Lower leg skin (tissue), 4 donors: Measurements from ENCODE around the gene SH3TC2. TPM values are rescaled to one million over a fixed set of nuclear protein-coding genes. Genes with fewer than 3 reads are reported as not detected.

Experiments used
- DNase-seq, 2 donors: peaks; one replicate each; pipeline ENCODE4 v3.0.0-alpha.2; 2019; ENCODE audit warnings: low spot score in 2 of 2
- H3K4me3 ChIP-seq: fragments of 200-600 bp; sonication (generic); 2 replicates; pipeline ENCODE4 v1.5.1; 2017; ENCODE audit warnings: mild to moderate bottlenecking, low read depth; ENCODE audit not compliant: poor library complexity, severe bottlenecking
- POLR2A ChIP-seq, 2 donors: fragments of 450-650 bp; IDR thresholded peaks; one replicate each; pipeline ENCODE4 v1.6.1; 2016 to 2017; ENCODE audit warnings: antibody characterized with exemption in 2 of 2, mild to moderate bottlenecking in 1 of 2, moderate library complexity in 1 of 2
- WGBS, 2 donors: methylation state at CpG; one replicate each; pipeline ENCODE4 v1.1.5; 2018; 5-methylcytosine and 5-hydroxymethylcytosine counted together
- intact Hi-C: fragments of 100-400 bp; cut with DNase I; formaldehyde crosslinking; loops from one replicate; pipeline ENCODE4 v1.15.0; 2023; ENCODE audit warnings: low total_unique reads
- total RNA-seq, 4 donors: library from RNA; depleted of rRNA; stranded (reverse); fragments of >200 nt; gene quantifications; one replicate each; pipeline ENCODE4 v1.1.0, GENCODE V29; 2016
- TF ChIP-seq, protein P1 (sequence below), 3 donors: fragments of 450-650 bp; IDR thresholded peaks; one replicate each; pipeline ENCODE4 v1.5.1; 2016; ENCODE audit warnings: antibody characterized with exemption in 3 of 3, mild to moderate bottlenecking in 3 of 3, moderate library complexity in 2 of 3

Gene SH3TC2
- total RNA-seq, 4 donors from 2014 or later, result 0.80 to 3.7 (median 2.0) TPM

DNA sequence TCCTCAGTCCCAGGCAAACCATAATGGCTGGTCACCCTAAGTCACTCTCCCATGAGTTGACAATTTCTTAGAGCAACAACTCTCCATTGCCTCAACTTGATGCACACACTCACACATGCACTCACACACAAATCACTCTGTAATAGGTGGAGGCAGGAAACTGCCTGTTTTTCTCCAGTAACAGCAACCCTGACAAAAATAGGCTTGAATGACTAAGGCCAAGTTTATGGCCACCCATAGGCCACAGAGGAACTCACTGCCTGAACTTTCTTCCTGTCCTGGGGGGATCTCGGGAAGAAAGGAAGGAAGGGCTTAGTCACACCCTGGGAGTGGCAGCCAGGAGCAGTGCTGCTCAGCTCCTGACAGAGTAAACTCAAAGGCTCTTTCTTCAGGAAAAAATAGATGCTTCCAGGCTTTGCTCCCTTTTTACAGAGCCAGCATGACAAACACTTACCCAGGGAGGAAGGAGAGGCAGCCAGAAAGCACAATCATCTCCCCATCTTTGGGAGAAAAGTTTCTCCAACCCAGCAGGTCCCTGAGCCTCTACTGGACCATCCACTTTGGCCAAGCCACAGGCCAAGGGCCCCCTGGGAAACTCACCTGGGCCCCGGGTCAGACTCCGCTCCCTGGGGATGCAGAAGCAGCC, 368 bp downstream of the SH3TC2 start:
- no peak overlapping the region for H3K4me3 ChIP-seq
- peak in 1 of 2 donors; percentile 38 for DNase-seq
- WGBS, 2 donors, result 20 to 27% methylated on average over 3 of the region's 3 CpGs
- intact Hi-C loops, result no loop called here
- no peak for TF ChIP-seq POLR2A (IDR thresholded peaks at IDR 0.05)
- TF ChIP-seq, protein P1, sequence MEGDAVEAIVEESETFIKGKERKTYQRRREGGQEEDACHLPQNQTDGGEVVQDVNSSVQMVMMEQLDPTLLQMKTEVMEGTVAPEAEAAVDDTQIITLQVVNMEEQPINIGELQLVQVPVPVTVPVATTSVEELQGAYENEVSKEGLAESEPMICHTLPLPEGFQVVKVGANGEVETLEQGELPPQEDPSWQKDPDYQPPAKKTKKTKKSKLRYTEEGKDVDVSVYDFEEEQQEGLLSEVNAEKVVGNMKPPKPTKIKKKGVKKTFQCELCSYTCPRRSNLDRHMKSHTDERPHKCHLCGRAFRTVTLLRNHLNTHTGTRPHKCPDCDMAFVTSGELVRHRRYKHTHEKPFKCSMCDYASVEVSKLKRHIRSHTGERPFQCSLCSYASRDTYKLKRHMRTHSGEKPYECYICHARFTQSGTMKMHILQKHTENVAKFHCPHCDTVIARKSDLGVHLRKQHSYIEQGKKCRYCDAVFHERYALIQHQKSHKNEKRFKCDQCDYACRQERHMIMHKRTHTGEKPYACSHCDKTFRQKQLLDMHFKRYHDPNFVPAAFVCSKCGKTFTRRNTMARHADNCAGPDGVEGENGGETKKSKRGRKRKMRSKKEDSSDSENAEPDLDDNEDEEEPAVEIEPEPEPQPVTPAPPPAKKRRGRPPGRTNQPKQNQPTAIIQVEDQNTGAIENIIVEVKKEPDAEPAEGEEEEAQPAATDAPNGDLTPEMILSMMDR (IDR thresholded peaks at IDR 0.05), result no peak

DNA sequence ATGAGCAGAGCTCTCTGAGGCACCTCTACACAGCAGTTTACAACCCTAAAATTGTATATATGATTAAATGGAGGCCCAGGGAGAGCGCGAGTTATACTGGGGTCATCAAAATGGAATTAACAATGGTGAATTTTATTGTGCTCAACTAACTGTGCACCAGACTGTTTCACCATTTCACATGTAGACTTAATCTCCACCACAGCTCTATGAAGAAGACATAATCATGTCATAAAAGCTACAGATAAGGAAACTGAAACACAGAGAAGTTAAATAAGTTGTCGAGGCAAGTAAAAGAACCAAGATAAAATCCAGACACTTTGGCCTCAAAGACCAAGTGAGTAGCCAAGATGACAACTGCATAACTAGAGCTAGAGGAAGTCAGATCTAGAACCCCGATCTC, 1.5 kb downstream of the SH3TC2 start:
- no peak for DNase-seq
- intact Hi-C loops, result no loop called here
- no peak overlapping the region for H3K4me3 ChIP-seq
- TF ChIP-seq POLR2A (IDR thresholded peaks at IDR 0.05), result no peak
- TF ChIP-seq, protein P1 (IDR thresholded peaks at IDR 0.05), result no peak
- WGBS, 2 donors, result 86 to 90% methylated on average over 4 of the region's 4 CpGs

- TF ChIP-seq, protein P1 (IDR thresholded peaks at IDR 0.05), result no peak
- TF ChIP-seq POLR2A (IDR thresholded peaks at IDR 0.05), result no peak
- intact Hi-C loops, result no loop called here
- 0% methylated on average over 1 of the region's 1 CpG for WGBS, 2 donors
- DNase-seq, result no peak
- no peak overlapping the region for H3K4me3 ChIP-seq
Measured at GRCh38 chr5:149060325-149060724, 2.5 kb downstream of the SH3TC2 start.

GRCh38 chr5:149056616-149057165, 6.2 kb downstream of the SH3TC2 start:
- DNase-seq, result no peak
- no peak for TF ChIP-seq POLR2A (IDR thresholded peaks at IDR 0.05)
- TF ChIP-seq, protein P1 (IDR thresholded peaks at IDR 0.05), result no peak
- H3K4me3 ChIP-seq, result no peak overlapping the region
- intact Hi-C loops, result no loop called here
- WGBS, 2 donors, result 75 to 79% methylated on average over 3 of the region's 3 CpGs

DNA sequence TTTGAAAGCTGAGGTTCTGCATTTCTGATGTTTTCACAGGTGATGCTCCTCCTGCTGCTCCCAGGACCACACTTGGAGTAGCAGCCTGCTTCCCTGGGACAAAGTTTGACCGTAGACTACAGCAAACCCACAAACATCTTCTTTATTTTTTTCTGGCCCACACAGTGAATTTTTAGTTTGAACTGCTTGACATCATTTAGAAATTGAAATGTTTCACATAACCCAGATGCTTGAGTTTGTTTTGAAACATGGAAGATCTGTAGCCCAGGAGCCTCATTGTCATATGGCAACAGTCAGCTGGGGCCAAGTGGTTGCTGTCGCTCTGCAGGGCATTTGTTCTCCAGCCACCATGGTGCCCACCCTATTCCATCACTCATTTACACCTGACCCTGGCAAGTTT, 8.4 kb downstream of the SH3TC2 start:
- DNase-seq, result no peak
- 86 to 88% methylated on average over 2 of the region's 2 CpGs for WGBS, 2 donors
- TF ChIP-seq, protein P1 (IDR thresholded peaks at IDR 0.05), result no peak
- no peak for TF ChIP-seq POLR2A (IDR thresholded peaks at IDR 0.05)
- H3K4me3 ChIP-seq, result no peak overlapping the region
- intact Hi-C loops, result no loop called here
